ENCODE results near the gene TSGA10IP.

The TSGA10IP gene

GRCh38 chr11:66001942-66002647, 56.8 kb downstream of the TSGA10IP start, which contains the start of the genes BANF1 and EIF1AD:
TSS of gene BANF1 (plus strand) at chr11:66002503. CDS start at chr11:66003251, 748 bp downstream.
TSS of gene EIF1AD (minus strand) at chr11:66002157. CDS start at chr11:66000389, 1,768 bp downstream.
- DNase-seq (ENCODE audit: insufficient read length, low spot score) (peak; percentile 86), FAIRE-seq (peak; percentile 90)
- peak; percentile 94 for TF ChIP-seq POLR2A (IDR thresholded peaks at IDR 0.05; ENCODE audit: low read depth, low read length)
- peak; percentile 91 for TF ChIP-seq TAF1 (IDR thresholded peaks at IDR 0.05; ENCODE audit: low read depth, low read length)
- TF ChIP-seq POLR2AphosphoS5 (IDR thresholded peaks at IDR 0.05; ENCODE audit: low read depth, low read length), result peak; percentile 93
- TF ChIP-seq POU2F2 (IDR thresholded peaks at IDR 0.05; ENCODE audit: low read depth, low read length), result peak; percentile 70; the same call in 1 of the 2 replicates
- peak; percentile 31 for TF ChIP-seq PAX5 (IDR thresholded peaks at IDR 0.05; ENCODE audit: insufficient read depth, low read length, severe bottlenecking)
- peak; percentile 59; the same call in 1 of the 2 replicates for TF ChIP-seq SPI1 (IDR thresholded peaks at IDR 0.05; ENCODE audit: low read depth, low read length)

DNA sequence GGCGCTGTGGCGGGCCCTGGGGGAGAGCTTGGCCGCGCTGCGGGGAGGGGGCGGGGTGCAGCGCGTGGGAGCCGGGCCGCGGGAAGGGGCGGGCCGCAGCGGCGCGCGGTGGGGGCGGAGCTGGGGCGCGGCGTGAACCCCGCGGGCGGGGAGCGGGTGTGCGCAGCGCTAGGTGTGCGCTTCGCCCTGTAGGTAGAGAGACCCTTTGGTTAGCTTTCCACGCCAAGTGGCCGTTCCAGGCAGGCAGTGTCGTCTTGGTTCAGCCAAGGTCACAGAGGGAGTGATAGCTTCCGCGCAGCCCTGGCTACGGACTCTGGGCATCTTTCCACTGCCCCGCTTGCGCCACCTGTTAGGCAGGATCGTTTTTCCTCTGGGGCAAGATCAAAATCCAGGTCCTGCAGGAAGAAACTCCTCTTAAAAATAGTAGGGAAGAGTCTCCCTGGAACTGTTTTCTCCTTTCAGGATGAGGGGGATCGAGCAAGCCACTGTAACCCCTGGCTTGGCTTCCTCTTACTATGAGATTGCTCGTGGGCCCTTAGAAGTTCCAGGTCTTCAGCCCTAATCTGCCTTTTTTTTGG, 57.5 kb downstream of the TSGA10IP start:
- DNase-seq (ENCODE audit: insufficient read length, low spot score) (peak; percentile 67), FAIRE-seq (peak; percentile 85)
- no peak for TF ChIP-seq POU2F2 (IDR thresholded peaks at IDR 0.05; ENCODE audit: low read depth, low read length)
- no peak for TF ChIP-seq PAX5 (IDR thresholded peaks at IDR 0.05; ENCODE audit: insufficient read depth, low read length, severe bottlenecking)
- no peak for TF ChIP-seq POLR2AphosphoS5 (IDR thresholded peaks at IDR 0.05; ENCODE audit: low read depth, low read length)
- TF ChIP-seq TAF1 (IDR thresholded peaks at IDR 0.05; ENCODE audit: low read depth, low read length), result no peak
- TF ChIP-seq SPI1 (IDR thresholded peaks at IDR 0.05; ENCODE audit: low read depth, low read length), result no peak
- no peak; the same call in 1 of the 2 replicates for TF ChIP-seq POLR2A (IDR thresholded peaks at IDR 0.05; ENCODE audit: low read depth, low read length)

- no peak for FAIRE-seq
- no peak for DNase-seq (ENCODE audit: insufficient read length, low spot score)
- TF ChIP-seq TAF1 (IDR thresholded peaks at IDR 0.05; ENCODE audit: low read depth, low read length) (no peak), PAX5 (IDR thresholded peaks at IDR 0.05; ENCODE audit: insufficient read depth, low read length, severe bottlenecking) (no peak), SPI1 (IDR thresholded peaks at IDR 0.05; ENCODE audit: low read depth, low read length) (no peak), POLR2A (IDR thresholded peaks at IDR 0.05; ENCODE audit: low read depth, low read length) (no peak), POU2F2 (IDR thresholded peaks at IDR 0.05; ENCODE audit: low read depth, low read length) (no peak), POLR2AphosphoS5 (IDR thresholded peaks at IDR 0.05; ENCODE audit: low read depth, low read length) (no peak)
Observed at GRCh38 chr11:66003291-66003690, 58.0 kb downstream of the TSGA10IP start.

DNA sequence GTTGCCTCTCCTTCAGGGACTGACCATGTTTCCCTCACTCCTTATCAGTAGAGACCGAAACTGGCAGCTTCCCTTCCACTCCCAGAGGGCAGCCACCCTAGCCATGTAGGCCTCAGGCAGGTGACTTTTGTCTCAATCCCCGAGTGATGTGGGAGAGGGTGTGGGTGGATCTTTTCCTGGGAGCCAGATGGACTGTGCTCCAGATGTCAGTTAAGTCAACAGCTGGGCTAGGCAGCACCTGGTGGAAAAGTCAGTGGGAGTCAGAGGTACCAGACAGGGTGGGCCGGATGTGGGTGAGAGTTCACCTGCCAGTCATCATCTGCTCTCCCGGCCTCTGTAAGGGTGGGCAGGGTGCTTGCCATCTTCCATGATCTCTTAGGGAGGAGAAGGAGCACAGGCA, 58.9 kb downstream of the TSGA10IP start:
- TF ChIP-seq POLR2A (IDR thresholded peaks at IDR 0.05; ENCODE audit: low read depth, low read length) (no peak; the same call in 1 of the 2 replicates), POU2F2 (IDR thresholded peaks at IDR 0.05; ENCODE audit: low read depth, low read length) (no peak), TAF1 (IDR thresholded peaks at IDR 0.05; ENCODE audit: low read depth, low read length) (no peak), POLR2AphosphoS5 (IDR thresholded peaks at IDR 0.05; ENCODE audit: low read depth, low read length) (no peak), PAX5 (IDR thresholded peaks at IDR 0.05; ENCODE audit: insufficient read depth, low read length, severe bottlenecking) (no peak), SPI1 (IDR thresholded peaks at IDR 0.05; ENCODE audit: low read depth, low read length) (no peak)
- FAIRE-seq (no peak), DNase-seq (ENCODE audit: insufficient read length, low spot score) (no peak)

- DNase-seq (ENCODE audit: insufficient read length, low spot score) (no peak), FAIRE-seq (no peak)
- TF ChIP-seq POU2F2 (IDR thresholded peaks at IDR 0.05; ENCODE audit: low read depth, low read length), result no peak
- TF ChIP-seq POLR2AphosphoS5 (IDR thresholded peaks at IDR 0.05; ENCODE audit: low read depth, low read length), result peak; percentile 15; the same call in 1 of the 2 replicates
Observed at GRCh38 chr11:66006134-66006890, 61.0 kb downstream of the TSGA10IP start.

GRCh38 chr11:66006891-66007176, 61.6 kb downstream of the TSGA10IP start:
- DNase-seq (ENCODE audit: insufficient read length, low spot score) (no peak), FAIRE-seq (no peak)
- TF ChIP-seq POLR2AphosphoS5 (IDR thresholded peaks at IDR 0.05; ENCODE audit: low read depth, low read length) (no peak), POLR2A (IDR thresholded peaks at IDR 0.05; ENCODE audit: low read depth, low read length) (no peak), PAX5 (IDR thresholded peaks at IDR 0.05; ENCODE audit: insufficient read depth, low read length, severe bottlenecking) (no peak), TAF1 (IDR thresholded peaks at IDR 0.05; ENCODE audit: low read depth, low read length) (no peak), SPI1 (IDR thresholded peaks at IDR 0.05; ENCODE audit: low read depth, low read length) (no peak), POU2F2 (IDR thresholded peaks at IDR 0.05; ENCODE audit: low read depth, low read length) (no peak)

DNA sequence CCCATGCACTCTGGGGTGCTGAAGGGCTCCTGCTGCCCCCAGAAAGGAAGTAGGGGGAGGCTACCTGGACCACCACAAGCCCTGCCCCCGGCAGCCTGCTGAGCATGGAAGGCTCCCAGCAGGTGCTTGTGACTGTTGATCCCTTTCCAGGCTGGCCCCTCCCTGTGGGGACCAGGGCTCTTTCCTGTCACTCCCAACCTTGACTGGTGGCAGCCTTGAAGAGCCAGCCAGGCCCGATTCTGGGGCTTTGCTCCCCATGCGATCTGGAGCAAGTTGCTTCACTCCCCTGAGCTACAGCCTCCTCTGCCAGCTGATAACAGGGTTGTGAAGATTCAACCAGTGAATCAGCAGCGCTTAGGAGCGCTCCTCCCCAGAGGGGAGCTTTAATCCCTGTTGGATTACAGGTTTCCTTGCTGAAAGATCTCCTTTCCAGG, 61.9 kb downstream of the TSGA10IP start:
- DNase-seq (ENCODE audit: insufficient read length, low spot score) (no peak), FAIRE-seq (no peak)
- no peak for TF ChIP-seq PAX5 (IDR thresholded peaks at IDR 0.05; ENCODE audit: insufficient read depth, low read length, severe bottlenecking)
- TF ChIP-seq POLR2AphosphoS5 (IDR thresholded peaks at IDR 0.05; ENCODE audit: low read depth, low read length), result no peak
- no peak for TF ChIP-seq POU2F2 (IDR thresholded peaks at IDR 0.05; ENCODE audit: low read depth, low read length)
- no peak for TF ChIP-seq POLR2A (IDR thresholded peaks at IDR 0.05; ENCODE audit: low read depth, low read length)
- TF ChIP-seq SPI1 (IDR thresholded peaks at IDR 0.05; ENCODE audit: low read depth, low read length), result no peak
- TF ChIP-seq TAF1 (IDR thresholded peaks at IDR 0.05; ENCODE audit: low read depth, low read length), result no peak

DNA sequence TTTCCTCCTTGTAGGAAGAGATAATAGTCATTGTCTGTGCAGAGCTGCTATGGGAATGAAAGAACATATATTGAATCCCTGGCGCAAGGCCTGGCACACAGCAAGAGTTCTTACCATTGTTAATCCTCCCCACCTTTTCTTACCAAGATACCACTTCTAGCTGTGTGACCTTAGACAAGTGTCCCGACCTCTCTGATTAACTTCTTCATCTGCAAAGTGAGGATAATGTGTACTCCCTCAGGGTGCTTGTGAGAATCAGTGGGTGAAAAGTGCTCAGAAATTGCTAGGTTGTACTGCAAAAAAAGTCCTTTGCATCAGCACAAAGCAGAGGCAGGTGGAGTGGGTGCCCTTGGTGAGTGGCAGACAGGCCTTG, 62.8 kb downstream of the TSGA10IP start:
- no peak for FAIRE-seq

More for the DNA sequence above, 62.8 kb downstream of the TSGA10IP start:
- no peak for DNase-seq (ENCODE audit: insufficient read length, low spot score)
- TF ChIP-seq PAX5 (IDR thresholded peaks at IDR 0.05; ENCODE audit: insufficient read depth, low read length, severe bottlenecking), result no peak
- no peak for TF ChIP-seq TAF1 (IDR thresholded peaks at IDR 0.05; ENCODE audit: low read depth, low read length)
- no peak for TF ChIP-seq SPI1 (IDR thresholded peaks at IDR 0.05; ENCODE audit: low read depth, low read length)
- TF ChIP-seq POLR2A (IDR thresholded peaks at IDR 0.05; ENCODE audit: low read depth, low read length), result no peak
- no peak for TF ChIP-seq POLR2AphosphoS5 (IDR thresholded peaks at IDR 0.05; ENCODE audit: low read depth, low read length)
- TF ChIP-seq POU2F2 (IDR thresholded peaks at IDR 0.05; ENCODE audit: low read depth, low read length), result no peak

Measured in GM12891 (cell line).